HG03457 (cell line): ENCODE data around the gene HS6ST2.

ENCODE experiments used
- ATAC-seq: cut with Tn5 transposase; IDR thresholded peaks from one replicate; pipeline ENCODE4 v1.9.1; 2021; ENCODE audit warnings: moderate number of reproducible peaks; ENCODE audit not compliant: unreplicated experiment

The HS6ST2 gene

DNA sequence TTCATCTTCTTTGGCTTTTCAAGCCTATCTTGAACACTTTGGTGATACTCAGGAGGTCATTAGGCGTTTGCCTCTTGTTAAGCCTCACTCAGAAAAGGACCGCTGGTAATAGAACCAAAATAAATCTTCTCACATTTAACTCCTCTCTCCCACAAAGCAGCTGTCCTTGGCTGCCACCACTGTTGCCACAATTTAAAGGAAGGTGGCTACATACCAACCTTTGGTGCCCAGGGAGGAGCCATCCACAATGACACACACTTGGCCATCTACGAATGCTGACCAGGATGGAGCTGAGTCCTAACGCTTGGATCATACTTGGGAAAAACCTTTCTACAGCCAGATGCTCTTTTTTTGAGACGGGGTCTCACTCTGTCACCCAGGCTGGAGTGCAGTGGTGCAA, 210.2 kb downstream of the HS6ST2 start:
- no peak for ATAC-seq

DNA sequence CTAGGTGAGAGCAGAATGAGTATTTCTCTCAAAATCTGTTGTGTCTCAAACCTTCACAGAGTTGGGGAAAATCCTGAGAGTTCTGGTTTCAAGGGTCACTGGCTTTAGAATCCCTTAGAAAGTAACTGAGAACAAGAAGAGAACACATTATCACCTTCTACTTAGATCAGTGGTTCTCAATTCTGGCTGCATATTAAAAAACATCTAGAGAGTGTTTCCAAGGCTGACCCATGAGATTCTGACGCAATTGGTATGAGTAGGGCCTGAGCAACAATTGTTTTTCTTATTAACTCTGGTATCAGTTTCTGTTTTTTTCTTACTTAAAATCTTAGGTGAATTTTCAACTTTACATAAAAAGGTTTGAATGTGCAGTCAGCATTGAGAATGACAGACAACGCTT, 212.8 kb downstream of the HS6ST2 start:
- no peak for ATAC-seq

DNA sequence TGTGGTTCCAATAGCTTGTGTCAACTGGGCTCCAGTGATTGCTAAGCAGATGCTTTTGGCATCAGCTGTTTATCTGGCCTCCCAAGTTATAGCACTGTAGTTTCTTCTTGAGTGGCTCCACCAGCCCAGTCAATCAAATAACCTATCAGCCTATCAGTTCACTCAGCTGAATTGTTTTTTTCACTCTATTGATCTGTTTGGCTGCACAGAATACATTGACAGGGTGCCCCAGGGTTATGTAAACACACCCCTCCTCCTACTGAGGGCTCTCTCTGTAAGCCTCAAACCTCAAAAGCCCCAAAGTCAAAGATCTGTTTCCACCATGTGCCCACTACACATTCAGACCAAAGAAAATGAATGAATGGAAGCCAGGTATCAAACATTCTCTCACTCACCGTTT, 214.0 kb downstream of the HS6ST2 start:
- no peak for ATAC-seq

DNA sequence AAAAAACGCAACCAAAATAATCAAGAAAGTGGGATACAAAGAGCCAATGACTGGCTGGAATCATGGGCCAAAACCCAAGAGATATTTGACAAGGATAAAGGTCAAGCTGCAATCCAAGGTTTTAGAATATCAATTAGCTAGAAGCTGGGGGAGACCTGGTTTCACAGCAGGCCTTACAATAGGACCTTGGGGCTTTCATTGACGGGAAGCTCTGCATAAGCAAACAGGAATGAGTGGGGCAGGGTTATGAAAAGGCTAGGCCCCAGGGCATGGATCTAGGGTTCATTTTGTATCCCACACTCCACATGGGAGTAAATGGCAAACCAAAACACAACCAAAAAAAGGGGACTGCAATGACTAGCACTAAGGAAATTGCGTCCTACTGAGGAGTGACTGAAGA, 215.3 kb downstream of the HS6ST2 start:
- no peak for ATAC-seq

- no peak for ATAC-seq
Observed at GRCh38 chrX:132742246-132742645, 216.2 kb downstream of the HS6ST2 start.

- no peak for ATAC-seq
Observed at GRCh38 chrX:132741689-132742088, 216.7 kb downstream of the HS6ST2 start.

- ATAC-seq, result no peak
Observed at GRCh38 chrX:132740316-132741123, 217.9 kb downstream of the HS6ST2 start.

- no peak for ATAC-seq
Observed at GRCh38 chrX:132738951-132739350, 219.5 kb downstream of the HS6ST2 start.

DNA sequence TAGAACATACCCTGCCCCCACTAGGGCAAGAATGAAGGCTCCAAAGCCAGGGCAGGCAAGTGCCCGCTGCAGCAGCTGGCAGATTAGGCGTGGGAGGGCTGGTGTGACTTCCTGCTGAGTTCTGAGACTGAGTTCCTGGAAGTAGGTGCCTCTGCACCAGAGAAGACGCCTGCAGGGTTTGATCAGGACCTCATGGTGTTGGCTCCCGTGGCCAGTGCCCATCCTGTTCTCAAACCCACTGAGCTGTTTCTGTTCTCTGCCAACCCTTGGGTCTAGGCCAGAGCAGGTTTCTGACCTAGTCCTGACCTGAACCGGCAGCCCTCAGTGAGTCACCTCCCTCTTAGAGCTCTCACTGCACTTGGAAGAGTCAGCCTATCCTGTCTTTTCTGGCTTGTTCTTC, 220.7 kb downstream of the HS6ST2 start:
- ATAC-seq, result no peak

DNA sequence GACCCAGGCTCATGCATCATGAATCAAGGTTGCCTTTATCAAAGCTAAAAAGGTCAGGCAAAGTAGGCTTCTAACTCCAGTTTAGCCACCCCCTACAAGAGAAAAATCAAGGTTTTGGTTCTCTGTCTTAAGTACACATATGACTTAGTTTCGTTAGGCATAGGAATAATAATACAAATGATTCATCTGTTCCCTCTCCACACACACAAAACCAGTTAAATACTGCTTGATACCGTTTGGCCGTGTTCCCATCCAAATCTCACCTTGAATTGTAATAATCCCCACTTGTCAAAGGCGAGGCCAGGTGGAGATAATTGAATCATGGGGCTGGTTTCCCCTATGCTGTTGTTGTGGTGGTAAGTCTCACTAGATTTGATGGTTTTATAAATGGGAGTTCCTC, 226.2 kb downstream of the HS6ST2 start:
- ATAC-seq, result no peak

DNA sequence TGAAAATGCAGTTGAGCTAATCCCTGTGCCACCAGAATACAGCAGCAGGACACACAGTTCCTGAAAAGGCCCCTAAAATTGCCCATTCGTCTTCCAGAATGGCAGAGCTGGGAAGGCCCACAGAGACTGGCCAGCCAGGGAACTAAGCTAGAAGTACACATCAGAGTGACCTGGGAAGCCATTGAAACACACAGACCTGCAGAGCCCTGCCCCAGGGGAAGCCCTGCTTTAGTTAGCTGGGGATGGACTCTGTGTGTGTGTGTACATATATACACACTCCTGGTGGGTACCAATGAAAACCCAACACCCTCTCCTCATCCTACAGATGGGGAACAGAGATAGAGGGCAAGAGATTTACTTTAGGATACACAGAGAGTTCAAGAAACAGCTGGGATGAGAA, 227.7 kb downstream of the HS6ST2 start:
- no peak for ATAC-seq

- no peak for ATAC-seq
Observed at GRCh38 chrX:132730266-132730665, 228.2 kb downstream of the HS6ST2 start.

GRCh38 chrX:132728296-132728695, 230.1 kb downstream of the HS6ST2 start:
- ATAC-seq, result no peak

- ATAC-seq, result no peak
Observed at GRCh38 chrX:132718431-132718958, 239.9 kb downstream of the HS6ST2 start.

DNA sequence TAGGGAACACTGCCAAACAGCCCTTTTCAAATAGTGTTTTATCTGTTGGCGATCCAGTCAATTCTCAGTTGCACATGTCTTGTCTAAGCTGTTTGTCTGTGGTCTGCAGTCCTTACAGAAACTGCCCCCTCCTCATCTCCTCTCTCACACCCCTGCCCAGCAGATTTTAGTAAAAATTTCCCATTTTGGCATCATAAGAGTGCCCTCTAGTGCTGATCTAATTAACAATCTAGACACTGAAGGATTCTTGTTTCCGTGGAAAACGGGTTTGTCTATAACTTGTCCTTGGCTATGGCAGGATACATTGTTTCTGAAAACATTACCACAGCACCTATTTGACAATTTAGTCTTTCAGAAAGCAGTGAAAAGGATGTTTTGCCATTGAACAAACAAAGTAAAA, 242.4 kb downstream of the HS6ST2 start:
- ATAC-seq, result no peak

- no peak for ATAC-seq
Observed at GRCh38 chrX:132714913-132715312, 243.5 kb downstream of the HS6ST2 start.

DNA sequence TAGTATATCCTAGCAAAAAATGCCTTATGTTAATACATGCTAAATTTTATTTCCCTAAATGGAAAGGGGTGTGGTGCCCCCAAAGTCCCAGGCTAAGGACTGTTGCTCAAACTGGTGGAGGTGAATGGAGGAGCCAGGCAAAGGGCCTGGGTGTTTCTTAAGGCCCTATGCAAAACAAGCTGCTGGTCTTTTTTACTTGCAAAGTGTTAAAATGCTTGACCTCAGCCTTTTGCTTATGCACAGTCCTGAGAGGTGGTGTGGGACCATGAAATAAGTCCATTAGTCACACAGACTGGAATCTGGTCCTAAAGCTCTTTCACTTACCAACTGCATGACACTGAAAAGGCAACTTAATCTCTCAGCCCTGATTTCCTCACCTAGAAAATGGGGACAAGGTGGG, 246.1 kb downstream of the HS6ST2 start:
- ATAC-seq, result no peak

DNA sequence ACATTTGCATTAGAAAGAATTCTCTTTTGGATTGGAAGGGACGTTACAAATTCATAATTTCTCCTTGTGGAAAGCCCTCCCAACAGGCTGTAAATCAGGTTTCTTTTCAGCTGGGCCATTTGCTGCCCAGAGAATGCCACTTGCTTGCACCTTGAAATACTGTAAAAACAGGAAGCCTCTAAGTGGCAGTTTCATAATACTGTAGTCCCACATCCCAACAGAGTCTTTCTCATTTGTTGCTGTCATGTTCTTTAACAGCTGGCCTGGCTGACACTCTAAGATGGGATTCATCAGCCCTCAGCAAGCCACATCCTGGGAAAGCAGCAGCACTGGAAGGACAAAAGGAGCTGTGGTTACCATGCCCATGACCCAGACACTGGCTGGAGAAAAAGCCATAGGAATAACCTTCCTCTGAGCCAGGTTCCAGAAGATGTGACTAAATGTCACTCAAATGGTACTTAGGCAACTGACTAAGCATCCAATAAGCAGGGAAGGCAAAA, 247.7 kb downstream of the HS6ST2 start:
- ATAC-seq, result no peak

- ATAC-seq, result no peak
Observed at GRCh38 chrX:132708529-132708928, 249.9 kb downstream of the HS6ST2 start.

DNA sequence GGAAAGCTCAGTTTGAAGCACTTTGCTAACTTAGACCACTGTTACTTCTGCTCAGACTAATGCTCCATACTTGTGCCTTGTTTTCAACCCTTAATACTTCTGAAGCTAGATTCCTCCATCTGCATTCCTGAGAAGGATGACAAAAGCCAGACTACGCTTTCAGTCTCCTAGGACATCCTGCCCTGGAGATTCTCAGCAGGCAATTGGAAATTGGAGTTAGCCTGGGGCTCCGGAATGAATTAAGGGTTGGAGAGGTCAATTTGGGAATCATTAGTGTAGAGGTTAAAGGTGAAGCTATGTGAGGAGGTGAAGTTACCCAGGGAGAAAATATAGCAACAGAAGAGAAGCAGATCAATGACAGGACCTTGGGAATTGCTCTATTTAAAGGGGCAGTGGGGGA, 253.7 kb downstream of the HS6ST2 start:
- no peak for ATAC-seq

- no peak for ATAC-seq
Observed at GRCh38 chrX:132694382-132694781, 264.0 kb downstream of the HS6ST2 start.

DNA sequence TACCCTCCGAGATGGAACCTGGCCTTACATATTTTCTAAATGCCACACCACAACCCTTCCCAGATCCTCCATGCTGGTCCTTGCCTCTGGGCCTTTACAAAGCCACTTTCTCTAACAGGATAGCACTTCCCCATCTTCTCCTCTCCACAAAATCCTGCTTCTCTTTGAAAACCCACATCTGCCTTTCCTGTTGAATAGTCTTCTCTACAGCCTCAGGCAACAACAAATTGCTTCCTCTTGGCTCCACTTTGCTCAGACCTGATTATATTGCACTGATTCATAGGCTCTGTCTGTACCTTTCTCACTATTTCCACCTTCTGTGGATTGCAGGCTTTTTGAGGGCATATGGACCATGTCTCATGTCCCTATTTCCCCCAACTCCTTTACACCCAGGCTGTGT, 265.9 kb downstream of the HS6ST2 start:
- no peak for ATAC-seq

- ATAC-seq, result no peak
Observed at GRCh38 chrX:132692066-132692465, 266.4 kb downstream of the HS6ST2 start.
